Measurements from ENCODE around the gene CDC42SE2.

CDC42SE2 gene

DNA sequence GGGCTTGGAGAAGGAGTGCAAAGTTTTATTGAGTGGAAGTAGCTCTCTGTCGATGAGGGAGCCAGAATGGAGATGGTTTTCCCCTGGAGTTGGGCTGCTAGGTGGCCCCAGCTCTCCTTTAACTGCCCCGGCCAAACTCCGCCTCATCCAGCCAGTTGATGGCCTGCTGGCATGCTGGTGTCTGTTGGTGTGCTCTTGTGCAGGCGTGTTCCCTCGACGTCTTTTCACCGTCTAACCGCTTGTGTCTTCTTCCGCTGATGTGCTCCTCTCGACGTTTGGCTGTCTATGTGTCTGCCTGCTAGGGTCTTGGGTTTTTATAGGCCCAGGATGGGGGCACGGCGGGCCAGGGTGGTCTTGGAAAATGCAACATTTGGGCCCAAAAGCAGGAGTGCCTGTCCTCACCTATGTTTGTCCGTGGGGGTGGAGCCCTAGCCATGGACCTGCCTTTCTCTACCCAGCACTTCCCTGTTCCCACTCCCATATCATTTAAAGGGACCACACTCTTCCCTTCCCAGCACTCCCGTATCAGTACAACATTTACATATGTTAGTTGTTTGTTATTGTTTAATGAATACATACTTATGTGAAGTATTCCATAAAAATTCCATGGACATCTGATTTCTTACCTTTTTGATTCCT is 97.9 kb downstream of the CDC42SE2 start:
- Histone ChIP-seq H4K20me1 (ENCODE audit: insufficient read depth, low read length) (no peaks in the 10 kb centered on the region), H3K27me3 (ENCODE audit: insufficient read depth, low read length) (no peaks in the 10 kb centered on the region), H3K4me1 (ENCODE audit: insufficient read depth, low read length, severe bottlenecking) (peaks cover 14% of the 10 kb centered on the region), H2AFZ (ENCODE audit: low read length) (no peak overlapping the region), H3K36me3 (ENCODE audit: insufficient read depth, low read length) (peaks cover 61% of the 10 kb centered on the region), H3K4me3 (ENCODE audit: low read depth, low read length, poor library complexity, severe bottlenecking) (no peak overlapping the region), H3K79me2 (ENCODE audit: insufficient read depth, low read length) (peaks cover 15% of the 10 kb centered on the region; the same call in 1 of the 2 replicates), H3K9me3 (ENCODE audit: low read length) (no peaks in the 10 kb centered on the region), H3K9ac (ENCODE audit: low read length) (no peak overlapping the region), H3F3A (ENCODE audit: insufficient read depth, low read length) (no peaks in the 10 kb centered on the region), H3K4me2 (ENCODE audit: low read length) (no peak overlapping the region), H3K27ac (ENCODE audit: low read depth, low read length, poor library complexity, severe bottlenecking) (no peak overlapping the region), H3K9me2 (ENCODE audit: low read depth, low read length) (no peaks in the 10 kb centered on the region)
- TF ChIP-seq, protein P1, sequence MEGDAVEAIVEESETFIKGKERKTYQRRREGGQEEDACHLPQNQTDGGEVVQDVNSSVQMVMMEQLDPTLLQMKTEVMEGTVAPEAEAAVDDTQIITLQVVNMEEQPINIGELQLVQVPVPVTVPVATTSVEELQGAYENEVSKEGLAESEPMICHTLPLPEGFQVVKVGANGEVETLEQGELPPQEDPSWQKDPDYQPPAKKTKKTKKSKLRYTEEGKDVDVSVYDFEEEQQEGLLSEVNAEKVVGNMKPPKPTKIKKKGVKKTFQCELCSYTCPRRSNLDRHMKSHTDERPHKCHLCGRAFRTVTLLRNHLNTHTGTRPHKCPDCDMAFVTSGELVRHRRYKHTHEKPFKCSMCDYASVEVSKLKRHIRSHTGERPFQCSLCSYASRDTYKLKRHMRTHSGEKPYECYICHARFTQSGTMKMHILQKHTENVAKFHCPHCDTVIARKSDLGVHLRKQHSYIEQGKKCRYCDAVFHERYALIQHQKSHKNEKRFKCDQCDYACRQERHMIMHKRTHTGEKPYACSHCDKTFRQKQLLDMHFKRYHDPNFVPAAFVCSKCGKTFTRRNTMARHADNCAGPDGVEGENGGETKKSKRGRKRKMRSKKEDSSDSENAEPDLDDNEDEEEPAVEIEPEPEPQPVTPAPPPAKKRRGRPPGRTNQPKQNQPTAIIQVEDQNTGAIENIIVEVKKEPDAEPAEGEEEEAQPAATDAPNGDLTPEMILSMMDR (IDR thresholded peaks at IDR 0.05; ENCODE audit: low read length): no peak
- TF ChIP-seq EZH2 (IDR thresholded peaks at IDR 0.05; ENCODE audit: borderline replicate concordance, low read length): no peak

GRCh38 chr5:131363811-131364506 is 100.1 kb downstream of the CDC42SE2 start:
- Histone ChIP-seq H3K9ac (ENCODE audit: low read length) (no peak overlapping the region), H3K9me2 (ENCODE audit: low read depth, low read length) (no peaks in the 10 kb centered on the region), H3K27ac (ENCODE audit: low read depth, low read length, poor library complexity, severe bottlenecking) (no peak overlapping the region), H2AFZ (ENCODE audit: low read length) (no peak overlapping the region), H3F3A (ENCODE audit: insufficient read depth, low read length) (no peaks in the 10 kb centered on the region), H3K79me2 (ENCODE audit: insufficient read depth, low read length) (peaks cover 20% of the 10 kb centered on the region; the same call in 1 of the 2 replicates), H4K20me1 (ENCODE audit: insufficient read depth, low read length) (no peaks in the 10 kb centered on the region), H3K9me3 (ENCODE audit: low read length) (no peaks in the 10 kb centered on the region), H3K4me3 (ENCODE audit: low read depth, low read length, poor library complexity, severe bottlenecking) (no peak overlapping the region), H3K36me3 (ENCODE audit: insufficient read depth, low read length) (peaks cover 69% of the 10 kb centered on the region), H3K4me2 (ENCODE audit: low read length) (no peak overlapping the region), H3K4me1 (ENCODE audit: insufficient read depth, low read length, severe bottlenecking) (no peaks in the 10 kb centered on the region), H3K27me3 (ENCODE audit: insufficient read depth, low read length) (no peaks in the 10 kb centered on the region)
- TF ChIP-seq EZH2 (IDR thresholded peaks at IDR 0.05; ENCODE audit: borderline replicate concordance, low read length): no peak
- TF ChIP-seq, protein P1 (IDR thresholded peaks at IDR 0.05; ENCODE audit: low read length): no peak

- H3K36me3 ChIP-seq (ENCODE audit: insufficient read depth, low read length): peaks cover 65% of the 10 kb centered on the region
Measured at GRCh38 chr5:131364507-131365050, 100.7 kb downstream of the CDC42SE2 start.

More at GRCh38 chr5:131364507-131365050, 100.7 kb downstream of the CDC42SE2 start:
- Histone ChIP-seq H3K4me3 (ENCODE audit: low read depth, low read length, poor library complexity, severe bottlenecking) (no peak overlapping the region), H3F3A (ENCODE audit: insufficient read depth, low read length) (no peaks in the 10 kb centered on the region), H3K4me2 (ENCODE audit: low read length) (no peak overlapping the region), H2AFZ (ENCODE audit: low read length) (no peak overlapping the region), H3K27ac (ENCODE audit: low read depth, low read length, poor library complexity, severe bottlenecking) (no peak overlapping the region), H3K9me3 (ENCODE audit: low read length) (no peaks in the 10 kb centered on the region), H4K20me1 (ENCODE audit: insufficient read depth, low read length) (no peaks in the 10 kb centered on the region), H3K27me3 (ENCODE audit: insufficient read depth, low read length) (no peaks in the 10 kb centered on the region), H3K79me2 (ENCODE audit: insufficient read depth, low read length) (peaks cover 26% of the 10 kb centered on the region), H3K4me1 (ENCODE audit: insufficient read depth, low read length, severe bottlenecking) (no peaks in the 10 kb centered on the region), H3K9me2 (ENCODE audit: low read depth, low read length) (no peaks in the 10 kb centered on the region), H3K9ac (ENCODE audit: low read length) (no peak overlapping the region)
- TF ChIP-seq, protein P1 (IDR thresholded peaks at IDR 0.05; ENCODE audit: low read length): no peak
- no peak for TF ChIP-seq EZH2 (IDR thresholded peaks at IDR 0.05; ENCODE audit: borderline replicate concordance, low read length)

Measured in OCI-LY1 (cell line).